HS-5 (cell line): ENCODE measurements around the gene SELENOV.
"Not testable (repeated sequence)": the region's sequence is repeated elsewhere in the genome, so short reads cannot be mapped to it uniquely, and the experiment has no call there.

Experiments used
- DNase-seq: peaks from one replicate; pipeline ENCODE4 v3.0.0-alpha.2; 2012; ENCODE audit warnings: low read depth

Gene SELENOV, protein sequence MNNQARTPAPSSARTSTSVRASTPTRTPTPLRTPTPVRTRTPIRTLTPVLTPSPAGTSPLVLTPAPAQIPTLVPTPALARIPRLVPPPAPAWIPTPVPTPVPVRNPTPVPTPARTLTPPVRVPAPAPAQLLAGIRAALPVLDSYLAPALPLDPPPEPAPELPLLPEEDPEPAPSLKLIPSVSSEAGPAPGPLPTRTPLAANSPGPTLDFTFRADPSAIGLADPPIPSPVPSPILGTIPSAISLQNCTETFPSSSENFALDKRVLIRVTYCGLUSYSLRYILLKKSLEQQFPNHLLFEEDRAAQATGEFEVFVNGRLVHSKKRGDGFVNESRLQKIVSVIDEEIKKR

GRCh38 chr19:39514840-39515550, at the start of gene SELENOV:
Gene SELENOV (plus strand): TSS chr19:39515139. CDS start chr19:39515213, 74 bp downstream.
- DNase-seq: no peak

DNA sequence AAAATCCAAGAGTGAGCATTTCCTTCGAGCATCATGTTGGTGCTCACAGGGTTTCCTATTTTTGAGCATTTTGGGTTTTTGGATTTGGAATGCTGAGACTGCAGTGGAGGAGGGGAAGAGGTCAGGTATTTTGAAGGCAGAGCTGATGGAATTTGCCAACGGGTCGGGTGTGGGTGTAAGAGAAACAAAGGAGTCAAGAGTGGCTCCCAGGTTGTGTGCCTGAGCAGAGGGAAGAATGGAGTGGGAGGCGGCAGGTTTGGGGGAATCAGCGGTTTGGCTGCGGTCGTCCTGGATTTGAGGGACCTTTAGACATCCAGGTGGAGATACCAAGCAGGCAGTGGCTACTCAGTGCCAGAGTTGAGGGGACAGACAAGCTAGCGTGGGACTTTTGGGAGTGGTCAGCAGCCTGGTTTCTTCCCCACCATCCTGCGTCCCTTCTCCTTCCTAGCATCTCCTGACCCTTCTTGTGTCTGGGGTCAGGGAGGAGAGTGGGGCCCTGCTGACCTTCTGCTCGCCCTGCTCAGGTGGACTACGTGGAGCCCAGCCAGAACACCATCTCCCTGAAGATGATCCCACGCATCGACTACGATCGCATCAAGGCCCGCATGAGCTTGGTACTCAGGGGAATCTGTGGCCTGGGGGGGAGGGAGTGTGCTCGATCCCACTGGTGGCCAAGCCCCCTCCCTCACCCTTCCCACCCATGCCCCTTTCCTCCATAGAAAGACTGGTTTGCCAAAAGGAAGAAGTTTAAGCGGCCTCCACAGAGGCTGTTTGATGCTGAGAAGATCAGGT, 48.8 kb upstream of the SELENOV start:
- no peak for DNase-seq

- no peak for DNase-seq
Measured at GRCh38 chr19:39467941-39468340, 47.0 kb upstream of the SELENOV start.

GRCh38 chr19:39469036-39469435, 45.9 kb upstream of the SELENOV start:
- no peak for DNase-seq

- no peak for DNase-seq
Measured at GRCh38 chr19:39469567-39469966, 45.4 kb upstream of the SELENOV start.

- no peak for DNase-seq
Measured at GRCh38 chr19:39470724-39471339, 44.1 kb upstream of the SELENOV start.

DNA sequence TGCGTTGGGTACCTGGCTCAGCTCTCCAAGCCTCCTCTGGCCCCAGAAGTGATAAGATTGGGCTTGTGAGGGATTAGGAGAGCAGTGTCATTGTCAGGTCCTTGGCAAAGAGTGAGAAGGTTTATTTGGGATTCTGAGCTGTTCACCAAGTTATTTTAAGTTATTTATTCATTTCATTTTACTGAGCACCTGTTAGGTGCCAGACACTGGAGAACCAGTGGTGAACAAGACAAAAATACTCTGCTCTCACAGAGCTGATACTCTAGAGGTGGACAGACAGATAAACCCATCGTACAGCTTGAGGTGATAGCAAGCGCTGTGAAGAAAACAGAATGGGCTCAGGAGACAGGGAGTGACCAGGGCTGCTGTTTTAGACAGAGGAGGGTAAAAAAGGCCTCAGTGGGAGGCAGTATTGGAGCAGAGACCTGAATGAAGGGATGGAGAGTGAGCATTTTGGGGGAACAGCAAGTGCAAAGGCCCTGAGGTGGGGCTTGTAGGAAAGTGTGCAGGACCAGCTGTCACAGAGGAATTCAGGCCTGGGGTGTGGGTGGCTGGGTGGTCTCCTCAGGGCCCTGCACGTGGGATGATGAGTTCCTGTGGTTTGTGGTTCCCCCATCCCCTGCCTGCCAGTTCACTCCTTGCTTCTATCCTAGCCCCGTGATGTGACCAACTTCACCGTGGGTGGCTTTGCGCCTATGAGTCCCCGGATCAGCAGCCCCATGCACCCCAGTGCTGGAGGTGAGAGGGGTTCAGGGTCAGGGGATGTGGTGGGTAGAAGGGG, 43.0 kb upstream of the SELENOV start:
- DNase-seq: no peak

DNA sequence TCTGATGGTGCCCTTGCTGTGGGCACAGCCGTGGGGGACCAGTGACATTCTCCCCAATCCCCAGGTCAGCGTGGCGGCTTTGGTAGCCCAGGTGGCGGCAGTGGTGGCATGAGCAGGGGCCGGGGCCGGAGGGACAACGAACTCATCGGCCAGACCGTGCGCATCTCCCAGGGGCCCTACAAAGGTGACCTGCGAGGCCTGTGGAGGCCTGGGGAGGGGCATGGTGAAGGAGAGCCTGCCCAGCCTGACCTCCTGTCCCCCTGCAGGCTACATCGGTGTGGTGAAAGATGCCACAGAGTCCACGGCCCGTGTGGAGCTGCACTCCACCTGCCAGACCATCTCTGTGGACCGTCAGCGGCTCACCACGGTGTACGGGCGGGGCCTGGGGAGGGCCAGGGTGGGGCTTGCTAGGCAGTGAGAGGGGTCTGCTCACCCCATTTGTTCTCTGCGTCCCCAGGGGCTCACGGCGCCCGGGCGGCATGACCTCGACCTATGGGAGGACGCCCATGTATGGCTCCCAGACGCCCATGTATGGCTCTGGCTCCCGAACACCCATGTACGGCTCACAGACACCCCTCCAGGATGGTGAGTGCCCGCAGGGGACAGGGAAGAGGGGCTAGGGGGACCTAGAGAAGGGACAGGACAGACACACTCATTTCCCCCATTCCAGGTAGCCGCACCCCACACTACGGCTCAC, 42.0 kb upstream of the SELENOV start:
- no peak for DNase-seq

DNA sequence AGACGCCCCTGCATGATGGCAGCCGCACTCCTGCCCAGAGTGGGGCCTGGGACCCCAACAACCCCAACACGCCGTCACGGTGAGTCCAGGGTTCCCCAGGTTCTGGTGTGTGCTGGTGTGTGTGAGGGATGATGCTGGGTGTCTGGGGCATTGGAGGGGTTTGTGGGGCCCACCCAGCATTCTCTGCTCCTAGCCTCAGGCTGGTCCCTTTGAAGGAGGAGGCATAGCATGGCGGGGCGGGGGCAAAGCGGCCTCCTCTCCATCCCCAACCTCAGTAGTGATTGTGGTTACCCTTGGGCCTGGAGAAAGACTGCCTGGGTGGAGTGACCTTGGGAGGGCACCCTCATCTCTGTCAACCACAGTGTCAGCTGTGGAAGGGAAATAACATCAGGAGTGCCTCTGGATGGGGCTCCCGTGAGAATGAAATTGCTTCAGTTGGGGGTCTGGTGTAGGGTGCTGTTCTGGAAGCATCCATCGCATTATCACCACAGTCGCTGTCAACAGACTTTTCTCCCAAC, 41.4 kb upstream of the SELENOV start:
- no peak for DNase-seq

DNA sequence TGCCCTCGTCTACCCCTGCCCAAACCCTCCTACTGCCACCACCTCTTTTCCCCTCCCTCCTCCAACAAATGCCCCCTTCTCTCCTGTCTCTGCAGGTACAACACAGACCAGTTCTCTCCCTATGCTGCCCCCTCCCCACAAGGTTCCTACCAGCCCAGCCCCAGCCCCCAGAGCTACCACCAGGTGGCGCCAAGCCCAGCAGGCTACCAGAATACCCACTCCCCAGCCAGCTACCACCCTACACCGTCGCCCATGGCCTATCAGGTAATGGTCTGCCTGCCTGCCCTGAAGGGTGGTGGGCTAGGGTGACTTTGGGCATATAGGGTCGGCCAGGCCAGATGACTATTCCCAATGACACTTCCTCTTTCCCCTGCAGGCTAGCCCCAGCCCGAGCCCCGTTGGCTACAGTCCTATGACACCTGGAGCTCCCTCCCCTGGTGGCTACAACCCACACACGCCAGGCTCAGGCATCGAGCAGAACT, 40.8 kb upstream of the SELENOV start:
- no peak for DNase-seq

DNA sequence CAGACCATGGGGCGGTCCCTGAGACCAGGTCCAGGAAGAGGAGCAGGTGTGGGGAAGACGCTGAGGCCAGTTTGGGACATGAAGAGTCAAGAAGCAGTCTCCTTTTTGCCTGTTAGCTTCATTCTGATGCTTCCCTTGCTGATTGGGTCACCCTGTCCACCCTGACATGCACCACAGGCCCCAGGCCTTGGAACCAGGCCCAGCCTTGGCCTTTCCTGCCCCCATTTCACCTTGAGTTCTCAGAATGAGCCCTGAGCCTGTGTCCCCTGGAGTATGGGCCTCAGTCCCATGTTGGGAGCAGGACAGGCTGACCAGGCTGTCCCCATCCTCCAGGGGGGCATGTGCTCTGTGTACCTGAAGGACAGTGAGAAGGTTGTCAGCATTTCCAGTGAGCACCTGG, 39.2 kb upstream of the SELENOV start:
- no peak for DNase-seq

- DNase-seq: not testable (repeated sequence)
Measured at GRCh38 chr19:39479319-39479801, 35.6 kb upstream of the SELENOV start.

DNA sequence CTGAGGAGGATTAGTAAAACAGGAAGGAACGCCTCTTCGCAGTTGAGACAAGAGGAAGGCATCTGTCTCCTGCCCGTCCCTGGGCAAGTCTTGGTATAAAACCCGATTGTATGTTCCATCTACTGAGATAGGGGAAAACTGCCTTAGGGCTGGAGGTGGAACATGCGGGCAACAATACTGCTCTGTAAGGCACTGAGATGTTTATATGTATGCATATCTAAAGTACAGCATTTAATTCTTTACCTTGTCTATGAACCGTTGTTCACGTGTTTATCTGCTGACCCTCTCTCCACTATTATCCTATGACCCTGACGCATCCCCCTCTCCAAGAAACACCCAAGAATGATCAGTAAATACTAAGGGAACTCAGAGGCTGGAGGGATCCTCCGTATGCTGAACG, 35.0 kb upstream of the SELENOV start:
- DNase-seq: no peak

GRCh38 chr19:39480337-39481228, 34.4 kb upstream of the SELENOV start, which contains the start of gene TIMM50:
Gene TIMM50 (plus strand): TSS chr19:39480838. CDS start chr19:39480854, 16 bp downstream.
- peak; percentile 74 for DNase-seq

GRCh38 chr19:39481229-39481545, 33.8 kb upstream of the SELENOV start:
- DNase-seq: no peak

DNA sequence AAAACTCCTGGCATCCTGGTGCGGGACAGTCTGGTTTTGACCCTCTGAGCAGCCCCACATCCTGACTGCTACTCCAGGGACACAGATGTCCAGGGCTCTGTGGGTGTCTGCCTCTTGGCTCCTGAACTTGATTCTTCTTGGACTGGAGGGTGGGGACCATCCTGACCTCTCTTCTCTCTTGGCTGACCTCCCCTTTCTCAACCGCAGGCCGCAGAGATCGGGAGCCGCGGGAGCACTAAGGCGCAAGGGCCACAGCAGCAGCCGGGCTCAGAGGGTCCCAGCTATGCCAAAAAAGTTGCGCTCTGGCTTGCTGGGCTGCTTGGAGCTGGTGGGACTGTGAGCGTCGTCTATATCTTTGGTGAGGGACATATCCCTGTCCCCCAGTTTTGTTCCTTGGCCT, 33.3 kb upstream of the SELENOV start:
- DNase-seq: no peak

- no peak for DNase-seq
Measured at GRCh38 chr19:39483141-39483540, 31.8 kb upstream of the SELENOV start.

DNA sequence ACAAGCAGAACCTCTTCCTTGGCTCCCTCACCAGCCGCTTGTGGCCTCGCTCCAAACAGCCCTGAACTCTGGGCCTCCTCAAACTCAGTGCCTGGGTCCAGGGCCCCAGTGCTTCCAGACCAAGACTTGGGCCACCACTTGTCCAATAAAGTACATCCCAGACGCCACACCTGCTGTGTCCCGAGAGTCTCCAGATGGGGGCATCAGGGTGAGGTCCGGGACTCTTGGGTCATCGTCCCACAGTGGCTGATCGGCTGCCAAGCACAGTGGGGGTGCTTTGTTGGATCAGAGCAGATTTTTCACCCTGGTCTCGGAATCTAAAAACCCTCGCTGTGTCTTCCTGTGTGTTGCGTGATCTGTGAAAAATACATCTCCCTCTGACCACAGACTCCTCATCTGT, 25.2 kb upstream of the SELENOV start:
- DNase-seq: no peak

DNA sequence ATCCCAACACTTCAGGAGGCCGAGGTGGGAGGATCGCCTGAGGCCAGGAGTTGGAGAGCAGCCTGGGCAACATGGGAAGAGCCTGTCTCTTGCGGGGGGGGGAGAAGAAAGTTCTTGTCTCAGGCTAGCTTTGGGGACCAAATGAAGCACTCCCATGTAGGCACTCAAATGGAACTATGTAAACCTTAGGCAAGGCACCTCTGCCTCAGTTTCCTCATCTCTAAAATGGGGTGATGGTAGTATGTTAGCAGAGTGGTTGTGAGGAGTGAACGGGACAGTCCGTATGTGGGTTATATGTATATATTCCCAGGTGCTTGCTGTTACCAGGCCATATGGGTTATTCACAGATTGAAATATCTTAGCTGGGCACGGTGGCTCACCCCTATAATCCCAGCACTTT, 22.7 kb upstream of the SELENOV start:
- no peak for DNase-seq
